Heart left ventricle (tissue), 16 donors: ENCODE measurements around the gene TSEN54. TPM values are rescaled to one million over a fixed set of nuclear protein-coding genes. Genes with fewer than 3 reads are reported as not detected.

Experiments used
- ATAC-seq, 4 donors: fragments of 200-7000 bp; cut with Tn5 transposase; one replicate each; pipeline ENCODE4 v1.9.1; 2020 to 2022; ENCODE audit warnings: moderate library complexity in 4 of 4, mild to moderate bottlenecking in 3 of 4, moderate number of reproducible peaks in 1 of 4
- DNase-seq, 5 donors: peaks; one replicate each; pipeline ENCODE4 v3.0.0-alpha.2; 2020
- H3K27ac ChIP-seq, 12 donors: fragments of 200-600 bp; sonication (generic) in 4 of 12; one replicate each; pipeline versions ENCODE4 v1.5.0 to v1.8.0; 2016 to 2022; ENCODE audit warnings: mild to moderate bottlenecking in 2 of 12
- H3K27me3 ChIP-seq, 9 donors: fragments of 200-600 bp; sonication (generic) in 2 of 9; one replicate each; pipeline versions ENCODE4 v1.5.1 to v1.8.0; 2016 to 2022; ENCODE audit warnings: mild to moderate bottlenecking in 3 of 9
- H3K36me3 ChIP-seq, 9 donors: fragments of 200-600 bp; sonication (generic) in 2 of 9; one replicate each; pipeline versions ENCODE4 v1.5.0 to v1.8.0; 2018 to 2022; ENCODE audit warnings: mild to moderate bottlenecking in 2 of 9
- H3K4me1 ChIP-seq, 12 donors: fragments of 200-600 bp; sonication (generic) in 4 of 12; one replicate each; pipeline versions ENCODE4 v1.5.0 to v1.8.0; 2016 to 2022; ENCODE audit warnings: mild to moderate bottlenecking in 3 of 12
- H3K4me3 ChIP-seq, 12 donors: fragments of 200-600 bp; sonication (generic) in 4 of 12; one replicate each; pipeline versions ENCODE4 v1.5.0 to v1.8.0; 2017 to 2022; ENCODE audit warnings: mild to moderate bottlenecking in 9 of 12, moderate library complexity in 4 of 12
- H3K9me3 ChIP-seq, 12 donors: fragments of 200-600 bp; sonication (generic) in 4 of 12; one replicate each; pipeline versions ENCODE4 v1.5.0 to v1.8.0; 2016 to 2022; ENCODE audit warnings: mild to moderate bottlenecking in 1 of 12
- POLR2A ChIP-seq, 2 donors: fragments of 450-650 bp; IDR thresholded peaks; one replicate each; pipeline ENCODE4 v1.6.1; 2017; ENCODE audit warnings: antibody characterized with exemption in 2 of 2, mild to moderate bottlenecking in 2 of 2, moderate library complexity in 2 of 2
- WGBS, 4 donors: extraction: QIAGEN DNeasy Blood & Tissue Kit in 2 of 4; methylation state at CpG; one replicate each; pipeline versions ENCODE4 v1.1.5 to v1.1.7; 2013 to 2018; 5-methylcytosine and 5-hydroxymethylcytosine counted together
- intact Hi-C, 10 donors: fragments of 100-400 bp; cut with DNase I; formaldehyde crosslinking; loops; one replicate each; pipeline versions ENCODE4 v1.11.1 to v1.14.2; 2022
- polyA plus RNA-seq, 2 donors: library from polyadenylated mRNA; stranded (reverse); fragments of 200-250 nt; gene quantifications; one replicate each; pipeline ENCODE4 v1.2.3, GENCODE V29; 2013
- total RNA-seq, 9 donors: library from RNA; depleted of rRNA in 2 of 9; stranded (reverse); fragments of >200 nt in 2 of 9; fragmentation: NEBNext Ultra II Directional in 3 of 9; extraction: Animal tissue kit (Norgen Biotek cat#: 25700) in 3 of 9; gene quantifications; one replicate each; pipeline versions ENCODE4 v1.1.0 to v1.2.4, GENCODE V29; 2016 to 2023
- TF ChIP-seq, protein P1 (sequence below), 12 donors: fragments of 200-600 bp; sonication (generic) in 4 of 12; IDR thresholded peaks; one replicate each; pipeline versions ENCODE4 v1.5.0 to v1.8.0; 2018 to 2022; ENCODE audit warnings: antibody characterized with exemption in 12 of 12, mild to moderate bottlenecking in 5 of 12
- donor health status: ischemic (EF 13 %, LVEDD 7.1; RV severe dilation, severe dysfunction).
- donor health status: healthy with polysubstance abuse.
- donor health status: DM: no; HTN: yes; CAD: no.
- donor health status: DM: no; HTN: no; CAD: no.
- donor health status: ischemic (EF 25% LVEDD 6.9; RV normal size, moderate dysfunction).
- donor health status: ischemic (EF 25% LVEDD 5.7; RV mildly dilated, moderate dysfunction).
- donor health status: healthy.
- donor health status: DM: yes; HTN: yes; CAD: no.
- donor health status: ischemic (EF 35%, LVEDD 5.7; RV mildly dilated, moderate dysfunction).
- donor health status: nonischemic (EF 11% LVEDD 7.7; RV severe dilation, severe dysfunction).
- donor health status: DM: yes; HTN: yes; CAD: no.
- donor health status: PGD.
- donor health status: ischemic (EF 29% LVEDD 5.4; RV normal size, mild dysfunction).
- donor health status: nonischemic (EF 23%, LVEDD 6.1; RV moderate dilation, normal function).

Gene TSEN54
- total and polyA plus RNA-seq, 11 donors: 4.0 to 12.4 (median 9.4) TPM

GRCh38 chr17:75471207-75471606 lies 45.1 kb upstream of the TSEN54 start:
- WGBS, 4 donors: 86 to 95% (median 93%) methylated on average over 6 of the region's 6 CpGs
- ATAC-seq (no peak), DNase-seq (no peak)
- peaks cover 0 to 23% (median 15%) of the 10 kb centered on the region in 9 donors for H3K36me3 ChIP-seq
- no peaks in the 10 kb centered on the region for H3K27me3 ChIP-seq
- no peak for TF ChIP-seq POLR2A (IDR thresholded peaks at IDR 0.05)
- TF ChIP-seq, protein P1, sequence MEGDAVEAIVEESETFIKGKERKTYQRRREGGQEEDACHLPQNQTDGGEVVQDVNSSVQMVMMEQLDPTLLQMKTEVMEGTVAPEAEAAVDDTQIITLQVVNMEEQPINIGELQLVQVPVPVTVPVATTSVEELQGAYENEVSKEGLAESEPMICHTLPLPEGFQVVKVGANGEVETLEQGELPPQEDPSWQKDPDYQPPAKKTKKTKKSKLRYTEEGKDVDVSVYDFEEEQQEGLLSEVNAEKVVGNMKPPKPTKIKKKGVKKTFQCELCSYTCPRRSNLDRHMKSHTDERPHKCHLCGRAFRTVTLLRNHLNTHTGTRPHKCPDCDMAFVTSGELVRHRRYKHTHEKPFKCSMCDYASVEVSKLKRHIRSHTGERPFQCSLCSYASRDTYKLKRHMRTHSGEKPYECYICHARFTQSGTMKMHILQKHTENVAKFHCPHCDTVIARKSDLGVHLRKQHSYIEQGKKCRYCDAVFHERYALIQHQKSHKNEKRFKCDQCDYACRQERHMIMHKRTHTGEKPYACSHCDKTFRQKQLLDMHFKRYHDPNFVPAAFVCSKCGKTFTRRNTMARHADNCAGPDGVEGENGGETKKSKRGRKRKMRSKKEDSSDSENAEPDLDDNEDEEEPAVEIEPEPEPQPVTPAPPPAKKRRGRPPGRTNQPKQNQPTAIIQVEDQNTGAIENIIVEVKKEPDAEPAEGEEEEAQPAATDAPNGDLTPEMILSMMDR (IDR thresholded peaks at IDR 0.05): no peak
- peaks cover 8 to 42% (median 30%) of the 10 kb centered on the region in 12 donors for H3K4me1 ChIP-seq
- intact Hi-C loops: loop anchor here in 1 of 10 donors (10.0 kb wide), 1 partner anchor 46 kb away; no protein-coding TSS in a partner anchor
- no peak overlapping the region for H3K4me3 ChIP-seq
- H3K27ac ChIP-seq: no peak overlapping the region
- H3K9me3 ChIP-seq: peaks cover 0 to 7% (median 0%) of the 10 kb centered on the region in 12 donors

GRCh38 chr17:75472119-75472518 lies 44.2 kb upstream of the TSEN54 start:
- Histone ChIP-seq H3K27ac (no peak overlapping the region), H3K27me3 (no peaks in the 10 kb centered on the region), H3K4me1 (peaks cover 14 to 52% (median 39%) of the 10 kb centered on the region in 12 donors), H3K36me3 (peaks cover 0 to 23% (median 15%) of the 10 kb centered on the region in 9 donors), H3K9me3 (no peaks in the 10 kb centered on the region), H3K4me3 (no peak overlapping the region)
- intact Hi-C loops: loop anchor here in 1 of 10 donors (10.0 kb wide), 1 partner anchor 47 kb away; no protein-coding TSS in a partner anchor
- TF ChIP-seq, protein P1 (IDR thresholded peaks at IDR 0.05): no peak
- TF ChIP-seq POLR2A (IDR thresholded peaks at IDR 0.05): no peak
- DNase-seq (no peak), ATAC-seq (no peak)
- 63 to 67% (median 66%) methylated on average over 4 of the region's 4 CpGs for WGBS, 4 donors

GRCh38 chr17:75473246-75473645 lies 43.1 kb upstream of the TSEN54 start:
- ATAC-seq (peak in 2 of 4 donors; percentile 41 to 50), DNase-seq (peak in 1 of 5 donors; percentile 77)
- Histone ChIP-seq H3K36me3 (peaks cover 0 to 23% (median 15%) of the 10 kb centered on the region in 9 donors), H3K27ac (peak overlapping the region in 7 of 12 donors; percentile 5 to 61 (median 31)), H3K27me3 (no peaks in the 10 kb centered on the region), H3K9me3 (no peaks in the 10 kb centered on the region), H3K4me3 (no peak overlapping the region), H3K4me1 (peaks cover 17 to 56% (median 41%) of the 10 kb centered on the region in 12 donors)
- intact Hi-C loops: loop anchor here in 1 of 10 donors (10.0 kb wide), 1 partner anchor 48 kb away; no protein-coding TSS in a partner anchor
- WGBS, 4 donors: 79 to 91% (median 82%) methylated on average over 2 of the region's 2 CpGs; no CpG with 5 or more reads in 1 of the 4 donors
- TF ChIP-seq, protein P1 (IDR thresholded peaks at IDR 0.05): no peak
- no peak for TF ChIP-seq POLR2A (IDR thresholded peaks at IDR 0.05)

- Histone ChIP-seq H3K4me1 (peaks cover 17 to 56% (median 36%) of the 10 kb centered on the region in 12 donors), H3K4me3 (no peak overlapping the region), H3K9me3 (no peaks in the 10 kb centered on the region), H3K27ac (peak overlapping the region; percentile 59 to 94 (median 82)), H3K36me3 (peaks cover 0 to 23% (median 15%) of the 10 kb centered on the region in 9 donors), H3K27me3 (no peaks in the 10 kb centered on the region)
- intact Hi-C loops: loop anchor here in 3 of 10 donors (2.0 to 10.0 kb wide), 3 partner anchors 16 to 50 kb away; no protein-coding TSS in a partner anchor
- TF ChIP-seq, protein P1 (IDR thresholded peaks at IDR 0.05): no peak
- no peak for TF ChIP-seq POLR2A (IDR thresholded peaks at IDR 0.05)
- DNase-seq (no peak), ATAC-seq (no peak)
- WGBS, 4 donors: 75 to 83% (median 81%) methylated on average over 5 to 6 of the region's 6 CpGs
Measured at GRCh38 chr17:75474736-75475135, 41.6 kb upstream of the TSEN54 start.
